Measurements from ENCODE around the gene TRABD2B.

DNA sequence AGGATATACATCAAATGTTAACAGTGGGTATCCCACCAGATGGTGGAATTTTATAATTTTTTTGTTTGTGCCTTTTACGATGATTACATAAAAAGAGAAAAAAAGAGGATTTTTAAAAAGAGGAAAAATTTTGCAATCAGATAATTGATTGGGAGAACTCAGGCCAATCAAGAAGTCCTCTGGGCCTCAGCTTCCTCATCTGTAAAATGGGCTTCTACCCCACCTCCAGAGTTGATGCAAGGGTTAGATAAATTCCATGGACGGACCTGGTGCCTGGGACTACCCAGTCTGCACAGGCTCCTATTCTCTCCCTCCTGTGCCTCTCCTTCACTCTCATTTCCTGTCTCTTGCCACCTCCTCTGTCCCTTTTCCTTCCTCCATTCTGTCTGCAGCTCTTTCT, 88.9 kb downstream of the TRABD2B start:
- TF ChIP-seq, protein P1, sequence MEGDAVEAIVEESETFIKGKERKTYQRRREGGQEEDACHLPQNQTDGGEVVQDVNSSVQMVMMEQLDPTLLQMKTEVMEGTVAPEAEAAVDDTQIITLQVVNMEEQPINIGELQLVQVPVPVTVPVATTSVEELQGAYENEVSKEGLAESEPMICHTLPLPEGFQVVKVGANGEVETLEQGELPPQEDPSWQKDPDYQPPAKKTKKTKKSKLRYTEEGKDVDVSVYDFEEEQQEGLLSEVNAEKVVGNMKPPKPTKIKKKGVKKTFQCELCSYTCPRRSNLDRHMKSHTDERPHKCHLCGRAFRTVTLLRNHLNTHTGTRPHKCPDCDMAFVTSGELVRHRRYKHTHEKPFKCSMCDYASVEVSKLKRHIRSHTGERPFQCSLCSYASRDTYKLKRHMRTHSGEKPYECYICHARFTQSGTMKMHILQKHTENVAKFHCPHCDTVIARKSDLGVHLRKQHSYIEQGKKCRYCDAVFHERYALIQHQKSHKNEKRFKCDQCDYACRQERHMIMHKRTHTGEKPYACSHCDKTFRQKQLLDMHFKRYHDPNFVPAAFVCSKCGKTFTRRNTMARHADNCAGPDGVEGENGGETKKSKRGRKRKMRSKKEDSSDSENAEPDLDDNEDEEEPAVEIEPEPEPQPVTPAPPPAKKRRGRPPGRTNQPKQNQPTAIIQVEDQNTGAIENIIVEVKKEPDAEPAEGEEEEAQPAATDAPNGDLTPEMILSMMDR (IDR thresholded peaks at IDR 0.05 in 4 of 5, conservative IDR thresholded peaks at IDR 0.05 in 1 of 5), result no peak
- TF ChIP-seq POLR2A (IDR thresholded peaks at IDR 0.05), result no peak
